ENCODE measurements around the gene HAT1. TPM values are rescaled to one million over a fixed set of nuclear protein-coding genes. Genes with fewer than 3 reads are reported as not detected.

The HAT1 gene
- total RNA-seq, 4 donors from 2014 or later = 24.9 to 40.2 (median 25.6) TPM

DNA sequence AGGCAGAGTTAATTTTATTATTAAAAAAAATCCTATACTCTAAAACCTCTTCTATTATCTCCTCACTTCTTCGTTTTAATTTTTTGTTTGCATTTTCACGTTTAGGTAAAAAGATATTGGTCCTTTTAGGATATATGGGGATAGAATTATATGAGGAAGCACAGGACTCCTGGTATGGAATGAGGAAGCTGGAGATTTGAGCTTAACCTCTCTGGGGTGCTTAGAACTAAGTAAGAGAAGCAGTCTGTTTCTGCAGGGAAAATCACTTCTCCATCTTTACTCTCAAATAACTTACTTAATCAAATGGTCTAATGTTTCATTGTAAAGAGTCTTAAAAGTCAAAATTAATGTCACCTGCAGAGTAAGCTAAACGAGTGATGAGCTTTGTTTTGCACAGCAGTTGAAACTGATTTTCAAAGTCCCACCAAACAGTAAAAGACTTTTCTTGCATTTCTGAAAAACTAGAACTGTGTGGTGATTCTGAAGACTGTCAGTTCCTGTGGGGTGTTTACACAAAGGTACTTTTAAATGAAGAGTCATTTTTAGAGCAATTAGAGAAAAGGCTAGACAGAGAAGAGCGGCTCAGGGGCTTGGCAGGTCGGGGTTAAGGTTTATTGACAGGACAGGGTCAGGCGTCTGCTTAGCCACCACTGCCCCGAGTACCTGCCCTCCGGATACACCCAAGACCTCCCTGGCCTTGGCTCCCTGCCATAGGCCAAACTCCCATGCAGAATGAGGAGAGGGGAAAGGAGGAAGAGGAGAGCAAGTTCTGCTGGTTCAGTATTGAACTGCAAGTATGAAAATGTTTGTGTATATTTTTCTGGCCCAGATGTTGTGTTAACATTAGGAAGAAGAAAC, 99.0 kb downstream of the HAT1 start:
- no peak for DNase-seq (ENCODE audit: low spot score)
- no peak for ATAC-seq (ENCODE audit: low FRiP score)
- no peak for TF ChIP-seq CTCF (IDR thresholded peaks at IDR 0.05)

DNA sequence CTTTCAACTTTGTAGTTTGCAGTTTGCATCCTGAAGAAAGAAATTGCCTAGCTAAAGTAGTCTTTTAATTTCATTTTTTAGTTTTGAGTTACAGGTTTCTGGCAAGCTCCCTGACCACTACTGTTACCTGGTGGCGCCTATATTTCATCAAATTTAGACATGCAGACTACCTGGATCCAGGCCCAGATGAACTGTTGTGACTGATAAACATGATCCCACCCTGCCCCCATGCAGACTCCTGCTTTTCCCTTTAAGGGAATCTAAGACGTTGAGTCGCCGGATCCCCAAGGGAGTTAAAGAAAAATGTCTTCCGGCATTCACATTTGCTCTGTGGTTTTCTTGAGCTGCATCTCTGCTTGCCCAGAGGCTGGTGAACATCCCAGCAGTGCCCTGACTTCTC, 99.7 kb downstream of the HAT1 start:
- no peak for DNase-seq (ENCODE audit: low spot score)
- no peak for TF ChIP-seq CTCF (IDR thresholded peaks at IDR 0.05)
- no peak for ATAC-seq (ENCODE audit: low FRiP score)

DNA sequence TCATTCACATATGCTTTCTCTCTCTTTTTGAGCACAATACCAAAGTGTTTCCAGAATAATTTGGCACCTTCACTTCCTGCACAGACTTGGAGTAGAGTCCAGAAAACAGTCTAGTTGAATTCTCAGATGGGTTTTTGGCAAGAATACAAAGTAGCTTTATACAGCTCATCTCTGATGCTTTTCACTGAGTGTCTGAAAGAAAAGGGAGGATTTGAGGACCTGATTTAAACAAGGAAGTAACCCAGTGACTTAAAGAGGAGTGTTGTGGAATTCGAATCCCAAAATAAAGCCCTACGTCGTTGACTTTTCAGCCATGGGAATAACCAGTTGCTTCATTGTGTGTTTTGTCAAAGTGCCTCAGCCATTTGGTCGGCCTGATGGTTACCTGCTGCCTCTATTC, 109.3 kb downstream of the HAT1 start:
- TF ChIP-seq CTCF (IDR thresholded peaks at IDR 0.05) = no peak
- DNase-seq (ENCODE audit: low spot score) (no peak), ATAC-seq (ENCODE audit: low FRiP score) (no peak)

Other genes with a start within 250 kb of the HAT1 start
- gene DYNC1I2, start 235.0 kb upstream of the HAT1 start, total RNA-seq = 100 to 1,000 TPM in 2 of 4 donors, 10 to 100 TPM in 2; 73.5 to 115 (median 87.8) TPM
- 10 to 100 TPM in 3 of 4 donors, 1 to 10 TPM in 1; 9.1 to 27.3 (median 17.8) TPM for gene SLC25A12, start 28.2 kb upstream of the HAT1 start, total RNA-seq
- 1 to 10 TPM; 5.4 to 9.6 (median 8.5) TPM for gene METAP1D, start 77.5 kb downstream of the HAT1 start, total RNA-seq
- under 1 TPM in 1 of 4 donors, not detected in 3; 0.09 TPM for gene DLX1, start 163.0 kb downstream of the HAT1 start, total RNA-seq
- gene DLX2, start 180.4 kb downstream of the HAT1 start, total RNA-seq = not detected